ENCODE measurements around the gene MDK.

DNA sequence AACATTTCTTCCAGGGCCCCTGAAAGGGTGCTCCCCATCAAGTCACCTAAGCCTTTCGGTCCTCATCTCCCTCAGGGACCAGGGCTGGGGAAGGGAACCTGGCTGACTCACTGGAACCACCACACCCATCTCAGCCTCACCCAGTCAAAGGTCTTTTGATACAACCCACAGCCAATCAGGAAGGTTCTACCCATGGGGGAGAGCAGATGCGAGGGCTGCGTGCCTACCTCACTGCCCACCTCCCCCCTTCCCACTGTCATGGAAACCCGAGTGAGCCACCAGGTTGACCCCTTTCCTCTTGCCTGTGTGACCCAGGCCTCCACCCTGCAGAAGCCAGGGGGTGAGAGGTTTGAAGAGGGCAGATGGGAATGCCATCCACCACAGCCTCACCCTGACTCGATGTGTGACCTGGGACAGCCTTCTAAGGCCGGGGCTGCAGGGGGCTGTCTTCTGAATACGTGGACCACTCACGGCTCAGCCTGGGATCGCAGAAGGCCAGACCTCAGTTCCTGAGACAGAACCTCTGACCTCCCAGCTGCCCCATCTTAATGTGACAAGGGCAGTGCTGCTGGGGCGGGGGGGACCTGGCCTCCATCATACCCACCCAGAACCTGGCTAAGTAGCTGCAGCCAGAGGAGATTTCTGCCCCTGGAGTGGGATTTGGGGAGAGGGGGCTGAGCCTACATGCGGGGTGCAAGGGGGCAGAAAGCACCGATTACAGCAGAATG, 2.7 kb downstream of the MDK start:
- TF ChIP-seq, protein P1, sequence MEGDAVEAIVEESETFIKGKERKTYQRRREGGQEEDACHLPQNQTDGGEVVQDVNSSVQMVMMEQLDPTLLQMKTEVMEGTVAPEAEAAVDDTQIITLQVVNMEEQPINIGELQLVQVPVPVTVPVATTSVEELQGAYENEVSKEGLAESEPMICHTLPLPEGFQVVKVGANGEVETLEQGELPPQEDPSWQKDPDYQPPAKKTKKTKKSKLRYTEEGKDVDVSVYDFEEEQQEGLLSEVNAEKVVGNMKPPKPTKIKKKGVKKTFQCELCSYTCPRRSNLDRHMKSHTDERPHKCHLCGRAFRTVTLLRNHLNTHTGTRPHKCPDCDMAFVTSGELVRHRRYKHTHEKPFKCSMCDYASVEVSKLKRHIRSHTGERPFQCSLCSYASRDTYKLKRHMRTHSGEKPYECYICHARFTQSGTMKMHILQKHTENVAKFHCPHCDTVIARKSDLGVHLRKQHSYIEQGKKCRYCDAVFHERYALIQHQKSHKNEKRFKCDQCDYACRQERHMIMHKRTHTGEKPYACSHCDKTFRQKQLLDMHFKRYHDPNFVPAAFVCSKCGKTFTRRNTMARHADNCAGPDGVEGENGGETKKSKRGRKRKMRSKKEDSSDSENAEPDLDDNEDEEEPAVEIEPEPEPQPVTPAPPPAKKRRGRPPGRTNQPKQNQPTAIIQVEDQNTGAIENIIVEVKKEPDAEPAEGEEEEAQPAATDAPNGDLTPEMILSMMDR (IDR thresholded peaks at IDR 0.05) = no peak
- TF ChIP-seq POLR2A (IDR thresholded peaks at IDR 0.05) = no peak
